GM12891 (cell line): ENCODE results near the gene GPR183.

Experiments used
- DNase-seq: peaks from one replicate; pipeline ENCODE4 v3.0.0; 2011; ENCODE audit warnings: low spot score; ENCODE audit not compliant: insufficient read length
- FAIRE-seq: peaks from 2 replicates; lab custom pipeline; 2011; peaks lifted over from hg19 to GRCh38; lab: Jason Lieb, UNC
- PAX5 ChIP-seq: IDR thresholded peaks from 2 replicates; pipeline ENCODE4 v1.6.1; 2011; ENCODE audit warnings: low read length, moderate library complexity, mild to moderate bottlenecking; ENCODE audit not compliant: insufficient read depth, severe bottlenecking
- POLR2A ChIP-seq: IDR thresholded peaks from 2 replicates; pipeline ENCODE4 v1.6.1; 2011; ENCODE audit warnings: low read depth, low read length, control low read depth
- POLR2AphosphoS5 ChIP-seq: IDR thresholded peaks from 2 replicates; pipeline ENCODE4 v1.6.1; 2011; ENCODE audit warnings: low read depth, low read length, control low read depth
- POU2F2 ChIP-seq: IDR thresholded peaks from 2 replicates; pipeline ENCODE4 v1.6.1; 2011; ENCODE audit warnings: low read depth, mild to moderate bottlenecking, control low read depth, low read length, moderate library complexity
- SPI1 ChIP-seq: IDR thresholded peaks from 2 replicates; pipeline ENCODE4 v1.6.1; 2011; ENCODE audit warnings: low read depth, low read length, control low read depth
- TAF1 ChIP-seq: IDR thresholded peaks from 2 replicates; pipeline ENCODE4 v1.6.1; 2011; ENCODE audit warnings: low read depth, low read length, control low read depth

The GPR183 gene

DNA sequence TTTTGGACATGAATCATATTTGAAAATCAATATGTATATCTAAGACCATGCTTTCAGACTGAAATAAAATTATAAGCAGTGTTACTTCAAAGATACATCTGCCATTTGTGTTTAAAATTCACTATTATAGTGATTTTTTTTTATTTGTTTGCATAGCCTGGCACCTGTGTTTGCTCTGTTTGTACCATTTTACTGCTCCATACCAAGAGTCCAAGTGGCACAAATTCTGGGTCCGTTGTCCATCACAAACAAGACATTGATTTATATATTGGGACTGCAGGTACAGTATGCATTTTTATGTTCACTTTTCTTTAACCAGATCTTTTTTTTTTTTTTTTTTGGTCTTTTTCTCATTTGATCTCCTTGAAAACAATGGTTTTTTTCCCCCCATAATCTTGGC, 6.7 kb upstream of the GPR183 start:
- FAIRE-seq = no peak
- no peak for DNase-seq
- TF ChIP-seq POLR2AphosphoS5 = no peak
- TF ChIP-seq PAX5 = no peak
- TF ChIP-seq POLR2A = no peak
- TF ChIP-seq SPI1 = no peak
- TF ChIP-seq TAF1 = no peak
- no peak for TF ChIP-seq POU2F2

DNA sequence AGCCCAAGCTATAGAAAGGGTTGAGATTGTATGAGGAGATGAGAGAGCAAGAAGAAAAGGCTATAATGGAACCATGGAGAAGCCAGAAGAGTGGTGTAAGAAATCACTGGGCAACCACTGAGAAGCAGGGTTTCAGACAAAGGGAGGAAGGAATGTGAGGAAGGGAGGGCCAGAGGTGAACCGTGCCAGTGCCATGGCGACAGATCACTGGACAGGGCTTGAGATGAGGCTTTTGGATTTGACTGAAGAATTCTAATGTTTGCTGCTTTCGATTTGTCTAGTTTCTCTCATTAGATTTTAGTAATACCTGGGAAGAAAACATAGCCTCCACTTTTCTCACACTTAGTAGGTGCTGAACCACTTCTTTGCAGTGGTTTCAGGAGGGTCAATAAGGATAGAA, 6.3 kb upstream of the GPR183 start:
- TF ChIP-seq POLR2A (no peak), POU2F2 (no peak), SPI1 (no peak)
- no peak for FAIRE-seq
- DNase-seq = no peak

DNA sequence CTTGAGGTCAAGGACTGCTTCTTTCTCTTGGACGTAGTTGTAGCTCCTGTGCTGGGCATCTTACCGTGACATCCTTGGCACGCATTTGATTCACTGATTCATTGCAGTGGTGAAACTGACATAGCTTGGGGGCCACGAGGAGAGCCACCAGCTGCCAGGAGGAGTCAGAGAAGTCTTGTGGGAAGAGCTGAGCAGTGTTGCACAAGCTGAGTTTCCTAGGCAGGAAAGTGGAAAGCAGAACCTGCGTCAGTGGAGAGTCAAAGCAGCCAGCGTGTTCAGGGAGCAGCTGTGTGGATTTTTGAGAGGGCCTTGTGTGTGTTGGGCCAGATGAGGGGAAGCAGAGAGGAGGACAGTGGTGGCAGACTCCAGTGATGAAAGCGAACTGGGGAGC, 5.3 kb upstream of the GPR183 start:
- peak; percentile 88 for FAIRE-seq
- DNase-seq = no peak
- TF ChIP-seq TAF1 (no peak), PAX5 (peak; percentile 78)

DNA sequence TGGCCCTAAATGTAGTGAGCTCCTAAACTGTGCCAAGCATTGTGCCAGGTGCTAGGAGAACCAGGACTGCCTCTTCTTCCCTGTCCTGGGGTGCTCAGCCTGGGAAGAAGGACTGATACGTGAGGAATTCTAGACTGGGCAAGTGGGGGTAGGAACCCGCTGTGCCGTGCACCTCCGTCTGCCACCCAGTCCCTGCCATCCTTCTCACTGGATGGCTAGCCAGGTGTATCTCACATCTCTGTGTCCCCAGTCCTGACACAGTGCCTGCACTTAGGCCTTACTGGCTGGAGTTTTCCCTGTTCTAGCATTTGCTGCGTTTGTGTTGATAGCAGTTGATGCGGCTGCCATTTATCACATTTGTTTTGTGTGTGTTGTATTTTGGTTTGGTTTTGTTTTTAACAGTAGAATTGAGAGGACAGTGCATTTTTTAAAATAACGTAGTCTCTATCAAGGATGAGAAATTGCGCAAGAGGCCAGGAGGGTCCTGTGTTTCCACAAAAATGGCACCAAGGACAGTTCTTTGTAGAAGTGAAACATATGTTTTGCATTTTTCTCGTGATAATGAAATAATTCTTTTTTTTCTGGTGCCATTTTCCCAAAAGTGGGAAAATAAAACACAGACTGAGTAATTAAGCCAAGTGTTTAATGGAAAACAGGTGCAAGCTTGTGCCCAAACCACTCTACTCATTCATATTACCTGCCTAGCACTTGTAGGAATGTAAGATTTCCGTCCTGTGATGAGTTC, 4.7 kb upstream of the GPR183 start:
- no peak for DNase-seq
- no peak for TF ChIP-seq PAX5
- TF ChIP-seq POLR2A = no peak
- no peak for TF ChIP-seq POLR2AphosphoS5
- no peak for TF ChIP-seq TAF1
- no peak for TF ChIP-seq POU2F2
- TF ChIP-seq SPI1 = no peak
- FAIRE-seq = no peak

DNA sequence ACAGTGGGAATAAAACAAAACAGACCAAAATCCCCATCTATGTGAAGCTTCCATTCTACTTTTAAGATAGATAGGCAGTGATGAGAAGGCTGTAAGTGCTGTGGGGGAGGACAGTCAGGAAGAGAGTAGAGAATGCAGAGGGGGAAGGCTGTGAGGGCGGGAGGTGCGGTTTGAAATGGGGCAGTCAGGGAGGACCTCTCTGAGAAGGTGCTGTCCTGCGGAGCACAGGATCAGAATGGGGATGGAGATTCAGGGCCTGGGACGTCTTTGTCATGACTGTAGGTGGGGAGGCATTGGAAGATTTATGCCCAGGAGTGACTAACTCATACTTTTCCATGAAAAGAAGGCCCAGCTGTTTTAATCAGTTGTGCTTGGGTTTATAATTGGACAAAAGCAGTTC, 3.9 kb upstream of the GPR183 start:
- TF ChIP-seq TAF1 (0 out of 2 replicates have a peak, but pooled peaks have one; percentile 13), PAX5 (no peak)
- DNase-seq = no peak
- no peak for FAIRE-seq

DNA sequence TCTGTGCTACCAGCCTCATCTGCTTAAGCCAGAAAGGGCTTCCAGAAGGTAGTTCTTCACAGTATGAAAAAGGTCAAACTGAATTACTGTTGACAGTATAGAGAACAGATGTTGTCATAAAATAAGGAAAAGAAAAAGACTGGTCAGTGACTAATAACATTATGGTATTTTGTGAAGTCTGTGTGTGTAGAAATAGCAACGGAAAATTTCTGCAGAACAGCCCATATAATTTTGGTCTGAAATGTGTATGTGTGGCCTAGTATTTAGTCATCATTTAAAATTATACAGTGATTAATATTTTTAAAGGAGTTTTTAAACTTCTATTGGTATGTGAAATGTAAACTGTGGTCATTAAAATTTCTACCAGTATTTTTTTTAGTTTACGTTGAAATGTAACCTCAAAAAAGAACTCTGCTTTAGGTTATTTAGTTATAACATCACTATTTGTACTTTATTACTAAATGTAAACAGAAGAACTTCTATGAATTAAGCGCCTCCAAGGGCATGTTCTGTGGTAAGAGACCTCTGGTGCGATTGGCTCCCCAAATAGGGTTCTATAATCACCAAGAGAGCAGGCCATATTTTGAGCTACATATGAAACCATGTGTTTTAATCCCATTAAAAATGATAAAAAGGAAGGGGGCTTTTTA, 3.3 kb upstream of the GPR183 start:
- TF ChIP-seq POLR2A = no peak
- FAIRE-seq (no peak), DNase-seq (no peak)

DNA sequence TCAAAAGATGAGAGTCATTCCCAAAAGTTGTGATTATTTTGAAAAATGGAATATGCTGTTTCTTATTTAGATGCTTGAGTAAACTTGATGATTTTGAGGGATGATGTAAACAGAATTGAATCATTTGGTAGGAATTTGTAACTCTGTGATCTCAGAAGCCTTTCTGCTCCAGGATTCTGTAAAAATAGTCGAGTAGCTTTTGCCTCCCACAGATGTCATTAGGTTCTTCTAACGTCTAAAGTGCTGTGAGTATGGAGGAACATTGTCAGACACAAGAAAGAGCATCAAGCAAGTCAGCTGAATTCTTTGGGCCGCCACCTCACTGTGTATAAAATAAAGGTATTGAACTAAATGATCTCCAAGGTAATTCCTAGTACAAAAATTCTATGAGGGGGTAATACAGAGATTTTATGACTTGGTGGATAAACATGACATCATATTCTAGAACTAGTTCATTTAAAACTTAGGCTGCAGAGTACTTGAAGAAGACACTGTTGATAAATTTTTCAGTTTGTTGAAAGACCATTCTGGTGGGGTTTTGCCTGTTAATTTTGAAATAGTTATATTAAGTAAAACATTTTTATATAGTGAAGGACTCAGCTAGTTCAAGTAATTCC, 1.4 kb upstream of the GPR183 start:
- no peak for TF ChIP-seq SPI1
- no peak for TF ChIP-seq POLR2AphosphoS5
- TF ChIP-seq POU2F2 = no peak
- no peak for TF ChIP-seq PAX5
- no peak for TF ChIP-seq TAF1
- no peak for TF ChIP-seq POLR2A
- DNase-seq (no peak), FAIRE-seq (no peak)

DNA sequence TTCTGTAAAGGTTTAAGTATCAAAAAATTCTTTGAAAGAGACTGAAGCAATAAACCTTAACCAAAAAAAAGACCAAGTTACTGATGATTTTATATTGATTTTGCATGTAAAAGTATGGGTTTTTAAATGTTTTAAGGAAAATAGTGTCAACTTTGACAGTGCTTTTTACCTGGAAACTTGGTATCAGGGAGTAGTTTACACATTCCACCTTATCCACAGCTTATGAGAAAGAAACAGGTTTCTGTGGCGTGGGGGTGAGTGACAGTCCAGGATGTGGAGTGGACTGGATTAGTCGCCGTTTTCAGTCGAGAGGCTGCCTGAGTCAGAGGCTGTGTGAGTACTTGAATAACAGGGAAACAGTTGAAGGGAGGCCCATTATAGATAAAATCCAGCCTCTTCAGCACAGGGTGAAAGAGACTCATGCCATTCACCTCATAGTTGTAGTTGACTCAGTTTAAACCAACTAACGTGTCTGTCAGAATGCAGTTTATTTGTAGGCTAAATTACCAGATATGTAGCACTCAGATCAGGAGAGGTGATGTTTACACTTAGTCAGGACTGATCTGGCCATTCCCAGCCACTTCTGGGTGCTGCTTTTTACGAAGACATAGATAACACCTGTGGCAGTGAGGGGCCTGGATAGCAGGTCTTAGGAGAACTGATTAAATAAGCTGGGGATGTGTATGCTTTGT, 595 bp upstream of the GPR183 start:
- DNase-seq = no peak
- TF ChIP-seq PAX5 = no peak
- TF ChIP-seq TAF1 = peak; percentile 51; the same call in 1 of the 2 replicates
- TF ChIP-seq POU2F2 = no peak
- TF ChIP-seq POLR2A = no peak
- FAIRE-seq = peak; percentile 93

DNA sequence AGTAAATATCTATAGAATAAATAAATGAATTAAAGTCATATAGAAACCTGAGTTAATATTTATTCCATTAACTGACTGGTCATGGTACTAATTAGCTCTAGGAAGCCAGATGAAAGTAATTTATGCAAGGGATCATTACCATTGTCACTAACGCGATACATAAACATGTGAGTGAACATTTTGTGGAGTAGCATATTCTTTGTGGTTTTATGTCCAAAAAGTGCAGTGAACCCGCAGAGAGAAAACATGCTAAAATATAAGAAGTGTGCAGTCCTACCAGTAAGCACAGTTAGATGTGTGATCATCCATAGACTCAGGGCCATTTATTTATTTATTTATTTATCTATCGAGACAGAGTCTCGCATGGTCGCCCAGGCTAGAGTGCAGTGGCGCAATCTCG, 1.6 kb downstream of the GPR183 start:
- no peak for FAIRE-seq
- DNase-seq = no peak
- TF ChIP-seq POLR2AphosphoS5 = 0 out of 2 replicates have a peak, but pooled peaks have one; percentile 12
- TF ChIP-seq POU2F2 = no peak

DNA sequence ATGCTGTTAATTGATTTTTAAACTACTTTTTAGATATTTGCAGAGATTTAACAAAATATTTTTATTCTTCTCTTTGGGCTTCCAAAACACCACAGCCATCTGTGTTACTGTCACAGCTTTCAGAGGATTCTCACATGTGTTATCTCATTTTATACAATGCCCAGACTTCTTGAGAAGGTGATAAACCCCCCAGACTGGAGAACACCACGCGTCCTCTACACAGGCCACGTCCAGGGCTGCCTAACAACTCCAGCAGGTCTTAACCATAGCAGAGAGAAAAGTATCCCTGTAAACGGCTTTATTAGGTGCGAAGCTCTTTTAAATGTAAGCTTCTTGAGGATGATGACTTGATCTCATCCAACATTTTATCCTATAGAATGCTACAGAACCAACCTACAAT, 2.0 kb downstream of the GPR183 start:
- TF ChIP-seq PAX5 = no peak
- TF ChIP-seq POLR2AphosphoS5 = peak; percentile 17; the same call in 1 of the 2 replicates
- TF ChIP-seq TAF1 = no peak
- DNase-seq (no peak), FAIRE-seq (no peak)
